ENCODE data around the gene C19orf53.
"Not testable (repeated sequence)": the region's sequence is repeated elsewhere in the genome, so short reads cannot be mapped to it uniquely, and the experiment has no call there.

DNA sequence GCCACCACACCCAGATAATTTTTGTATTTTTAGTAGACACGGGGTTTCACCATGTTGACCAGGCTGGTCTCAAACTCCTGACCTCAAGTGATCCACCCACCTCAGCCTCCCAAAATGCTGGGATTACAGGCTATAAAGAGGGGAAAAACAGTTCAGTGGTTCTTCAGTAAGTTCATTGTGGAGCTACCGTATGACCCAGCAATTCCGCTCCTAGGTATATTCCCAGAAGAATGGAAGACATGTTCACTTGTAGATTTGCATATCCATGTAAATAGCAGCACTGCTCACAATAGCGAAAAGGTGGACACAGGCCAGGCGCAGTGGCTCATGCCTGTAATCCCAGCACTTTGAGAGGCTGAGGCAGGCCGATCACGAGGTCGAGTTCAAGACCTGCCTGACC, 5.5 kb downstream of the C19orf53 start:
- TF ChIP-seq CTCF (conservative IDR thresholded peaks at IDR 0.05; ENCODE audit: low read depth in 2 of 2); EZH2 (IDR thresholded peaks at IDR 0.05; ENCODE audit: low read depth, unreplicated experiment): not testable (repeated sequence)

Data from GM23338 (cell line).